HCT116 (cell line): Measurements from ENCODE around the gene LRP1B. TPM values are rescaled to one million over a fixed set of nuclear protein-coding genes. Genes with fewer than 3 reads are reported as not detected.
A peak's percentile ranks its signal among the peaks of the same experiment; 100 is the strongest.

ENCODE experiments used
- ATAC-seq: fragments of 200-7000 bp; cut with Tn5 transposase; 2 replicates; pipeline ENCODE4 v1.9.1; 2020; ENCODE audit warnings: mild to moderate bottlenecking, moderate library complexity
- BruUV-seq: library from RNA; stranded (reverse); fragments of 400-500 nt; replicated peaks from 2 replicates; lab custom pipeline; 2021; lab: Mats Ljungman, UMichigan
- CTCF ChIA-PET: fragments of 300-600 bp; sonication (Branson Sonifier 250); formaldehyde crosslinking; loops from one replicate; lab custom pipeline; 2021; ENCODE audit warnings: antibody characterized with exemption; lab: Charles Lee
- POLR2A ChIA-PET: fragments of 300-600, 350-600 bp; sonication (Branson Sonifier 250); formaldehyde crosslinking; loops from one replicate; lab custom pipeline; 2021; ENCODE audit warnings: antibody characterized with exemption; lab: Charles Lee
- RAD21 ChIA-PET, 2 experiments: fragments of 300-600 bp; sonication (Branson Sonifier 250); formaldehyde crosslinking; loops; one replicate each; lab custom pipeline; 2023; ENCODE audit warnings: low total read pairs in 2 of 2; ENCODE audit not compliant: uncharacterized antibody in 2 of 2, unreplicated experiment in 2 of 2, low non-redundant PET in 1 of 2; lab: Charles Lee
- DNase-seq: peaks from one replicate; pipeline ENCODE4 v3.0.0-alpha.2; 2010; ENCODE audit warnings: low read depth, low spot score
- H2AFZ ChIP-seq: fragments of 200-600 bp; shearing (Covaris generic), sonication (generic); 2 replicates; pipeline ENCODE4 v1.6.1; 2017; ENCODE audit warnings: low read depth, mixed run types, mixed read lengths, antibody characterized with exemption, low read length; ENCODE audit not compliant: poor library complexity, severe bottlenecking
- H3K27ac ChIP-seq: 2 replicates; pipeline ENCODE4 v1.5.1; 2012; ENCODE audit warnings: low read depth, low read length
- H3K27me3 ChIP-seq: fragments of 200-600 bp; sonication (generic); 2 replicates; pipeline ENCODE4 v1.6.1; 2016; ENCODE audit warnings: mixed run types, low read length, mixed read lengths; ENCODE audit not compliant: insufficient read depth
- H3K36me3 ChIP-seq, 2 experiments: fragments of 200-500 bp in 1 of 2; fragments of 200-600 bp in 1 of 2; sonication (Bioruptor generic) in 1 of 2; sonication (generic) in 1 of 2; 2 replicates each; pipeline versions ENCODE4 v1.5.1 to v1.6.1; 2014 to 2016; ENCODE audit warnings: low read length in 2 of 2, inconsistent platforms in 1 of 2, mixed read lengths in 1 of 2, mixed run types in 1 of 2; ENCODE audit not compliant: insufficient read depth in 2 of 2, control insufficient read depth in 1 of 2
- H3K4me1 ChIP-seq, 2 experiments: fragments of 200-600 bp in 1 of 2; sonication (generic) in 1 of 2; 2 replicates each; pipeline versions ENCODE4 v1.5.1 to v1.6.1; 2012 to 2017; ENCODE audit warnings: low read length in 2 of 2, inconsistent platforms in 1 of 2, mild to moderate bottlenecking in 1 of 2, mixed read lengths in 1 of 2, mixed run types in 1 of 2, moderate library complexity in 1 of 2; ENCODE audit not compliant: insufficient read depth in 2 of 2, control insufficient read depth in 1 of 2
- H3K4me2 ChIP-seq: fragments of 200-600 bp; sonication (generic); 2 replicates; pipeline ENCODE4 v1.6.1; 2017; ENCODE audit warnings: mixed run types, low read length, mixed read lengths
- H3K4me3 ChIP-seq, 2 experiments: fragments of 200-600 bp in 1 of 2; sonication (generic) in 1 of 2; replicated peaks in 1 of 2; 2 replicates each; pipeline ENCODE4 v1.5.1; 2011 to 2016; ENCODE audit warnings: low read length in 2 of 2, control low read depth in 1 of 2, low read depth in 1 of 2, mild to moderate bottlenecking in 1 of 2, mixed read lengths in 1 of 2, mixed run types in 1 of 2
- H3K79me2 ChIP-seq: fragments of 200-600 bp; sonication (generic); 2 replicates; pipeline ENCODE4 v1.6.1; 2017; ENCODE audit warnings: mild to moderate bottlenecking, mixed run types, low read length, moderate library complexity, mixed read lengths; ENCODE audit not compliant: insufficient read depth
- H3K9ac ChIP-seq: fragments of 200-600 bp; sonication (generic); 2 replicates; pipeline ENCODE4 v1.6.1; 2016; ENCODE audit warnings: low read length, mixed read lengths
- H3K9me2 ChIP-seq: fragments of 200-600 bp; sonication (generic), shearing (Covaris generic); 2 replicates; pipeline ENCODE4 v1.6.1; 2017; ENCODE audit warnings: mixed run types, mild to moderate bottlenecking, moderate library complexity; ENCODE audit not compliant: insufficient read depth
- H3K9me3 ChIP-seq, 2 experiments: fragments of 200-500 bp in 1 of 2; fragments of 200-600 bp in 1 of 2; sonication (Bioruptor generic) in 1 of 2; sonication (generic) in 1 of 2; 2 replicates each; pipeline ENCODE4 v1.6.1; 2014 to 2017; ENCODE audit warnings: low read length in 2 of 2, mixed read lengths in 2 of 2, inconsistent platforms in 1 of 2, low read depth in 1 of 2, mild to moderate bottlenecking in 1 of 2, mixed run types in 1 of 2, moderate library complexity in 1 of 2; ENCODE audit not compliant: control insufficient read depth in 1 of 2, insufficient read depth in 1 of 2
- H4K20me1 ChIP-seq: fragments of 200-600 bp; sonication (generic), shearing (Covaris generic); 2 replicates; pipeline ENCODE4 v1.6.1; 2017; ENCODE audit warnings: mixed run types, mild to moderate bottlenecking, moderate library complexity; ENCODE audit not compliant: insufficient read depth
- CBX3 ChIP-seq: IDR thresholded peaks from 2 replicates; pipeline ENCODE4 v1.6.1; 2012; ENCODE audit warnings: low read depth
- CEBPB ChIP-seq: IDR thresholded peaks from 2 replicates; pipeline ENCODE4 v1.6.1; 2012; ENCODE audit warnings: low read depth
- EGR1 ChIP-seq: IDR thresholded peaks from 2 replicates; pipeline ENCODE4 v1.6.1; 2012; ENCODE audit warnings: low read depth
- ELF1 ChIP-seq: IDR thresholded peaks from 2 replicates; pipeline ENCODE4 v1.6.1; 2012; ENCODE audit warnings: low read depth, borderline replicate concordance
- EZH2 ChIP-seq: fragments of 200-600 bp; sonication (generic); IDR thresholded peaks from 2 replicates; pipeline ENCODE4 v1.6.1; 2017; ENCODE audit warnings: antibody characterized with exemption, mixed run types
- FOSL1 ChIP-seq: IDR thresholded peaks from 2 replicates; pipeline ENCODE4 v1.6.1; 2012; ENCODE audit warnings: low read depth
- POLR2AphosphoS5 ChIP-seq: IDR thresholded peaks from 2 replicates; pipeline ENCODE4 v1.6.1; 2011; ENCODE audit warnings: mild to moderate bottlenecking, low read depth, low read length, moderate library complexity
- YY1 ChIP-seq: IDR thresholded peaks from 2 replicates; pipeline ENCODE4 v1.6.1; 2011; ENCODE audit warnings: low read length, low read depth, moderate library complexity, mild to moderate bottlenecking; ENCODE audit not compliant: insufficient replicate concordance; ENCODE audit errors: extremely low read depth
- intact Hi-C: fragments of 100-400 bp; cut with micrococcal nuclease; formaldehyde crosslinking; loops from 2 replicates; pipeline ENCODE4 v1.10.0; 2022
- total RNA-seq: library from RNA; stranded (reverse); gene quantifications from one replicate; pipeline ENCODE4 v1.2.1, GENCODE V29; 2021; ENCODE audit not compliant: unreplicated experiment
- TF ChIP-seq, protein P1 (sequence below): IDR thresholded peaks from 2 replicates; pipeline ENCODE4 v1.6.1; 2012
- TF ChIP-seq, protein P2 (sequence below): IDR thresholded peaks from 2 replicates; pipeline ENCODE4 v1.6.1; 2012
- TF ChIP-seq, protein P3 (sequence below): IDR thresholded peaks from 2 replicates; pipeline ENCODE4 v1.6.1; 2012; ENCODE audit warnings: low read depth

LRP1B gene
- total RNA-seq, 1 experiment from 2014 or later = 0.34 TPM

GRCh38 chr2:140593132-140593531 lies 1537.7 kb downstream of the LRP1B start:
- no peaks in the 10 kb centered on the region for H3K9me2 ChIP-seq
- no peak overlapping the region for H3K4me2 ChIP-seq
- ChIA-PET POLR2A (no interaction called here), CTCF (no interaction called here), RAD21 (no interaction called here)
- H3K4me1 ChIP-seq = no peaks in the 10 kb centered on the region
- no peak for ATAC-seq
- no peaks in the 10 kb centered on the region for H3K36me3 ChIP-seq
- intact Hi-C loops = no loop called here
- no peaks in the 10 kb centered on the region for H3K79me2 ChIP-seq
- TF ChIP-seq ELF1 (no peak), POLR2AphosphoS5 (no peak), YY1 (no peak), EZH2 (no peak), FOSL1 (no peak), CBX3 (no peak), EGR1 (no peak), CEBPB (no peak)
- TF ChIP-seq, protein P1, sequence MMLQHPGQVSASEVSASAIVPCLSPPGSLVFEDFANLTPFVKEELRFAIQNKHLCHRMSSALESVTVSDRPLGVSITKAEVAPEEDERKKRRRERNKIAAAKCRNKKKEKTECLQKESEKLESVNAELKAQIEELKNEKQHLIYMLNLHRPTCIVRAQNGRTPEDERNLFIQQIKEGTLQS = no peak
- TF ChIP-seq, protein P2, sequence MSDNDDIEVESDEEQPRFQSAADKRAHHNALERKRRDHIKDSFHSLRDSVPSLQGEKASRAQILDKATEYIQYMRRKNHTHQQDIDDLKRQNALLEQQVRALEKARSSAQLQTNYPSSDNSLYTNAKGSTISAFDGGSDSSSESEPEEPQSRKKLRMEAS = no peak
- TF ChIP-seq, protein P3, sequence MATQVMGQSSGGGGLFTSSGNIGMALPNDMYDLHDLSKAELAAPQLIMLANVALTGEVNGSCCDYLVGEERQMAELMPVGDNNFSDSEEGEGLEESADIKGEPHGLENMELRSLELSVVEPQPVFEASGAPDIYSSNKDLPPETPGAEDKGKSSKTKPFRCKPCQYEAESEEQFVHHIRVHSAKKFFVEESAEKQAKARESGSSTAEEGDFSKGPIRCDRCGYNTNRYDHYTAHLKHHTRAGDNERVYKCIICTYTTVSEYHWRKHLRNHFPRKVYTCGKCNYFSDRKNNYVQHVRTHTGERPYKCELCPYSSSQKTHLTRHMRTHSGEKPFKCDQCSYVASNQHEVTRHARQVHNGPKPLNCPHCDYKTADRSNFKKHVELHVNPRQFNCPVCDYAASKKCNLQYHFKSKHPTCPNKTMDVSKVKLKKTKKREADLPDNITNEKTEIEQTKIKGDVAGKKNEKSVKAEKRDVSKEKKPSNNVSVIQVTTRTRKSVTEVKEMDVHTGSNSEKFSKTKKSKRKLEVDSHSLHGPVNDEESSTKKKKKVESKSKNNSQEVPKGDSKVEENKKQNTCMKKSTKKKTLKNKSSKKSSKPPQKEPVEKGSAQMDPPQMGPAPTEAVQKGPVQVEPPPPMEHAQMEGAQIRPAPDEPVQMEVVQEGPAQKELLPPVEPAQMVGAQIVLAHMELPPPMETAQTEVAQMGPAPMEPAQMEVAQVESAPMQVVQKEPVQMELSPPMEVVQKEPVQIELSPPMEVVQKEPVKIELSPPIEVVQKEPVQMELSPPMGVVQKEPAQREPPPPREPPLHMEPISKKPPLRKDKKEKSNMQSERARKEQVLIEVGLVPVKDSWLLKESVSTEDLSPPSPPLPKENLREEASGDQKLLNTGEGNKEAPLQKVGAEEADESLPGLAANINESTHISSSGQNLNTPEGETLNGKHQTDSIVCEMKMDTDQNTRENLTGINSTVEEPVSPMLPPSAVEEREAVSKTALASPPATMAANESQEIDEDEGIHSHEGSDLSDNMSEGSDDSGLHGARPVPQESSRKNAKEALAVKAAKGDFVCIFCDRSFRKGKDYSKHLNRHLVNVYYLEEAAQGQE = no peak
- H3K9ac ChIP-seq = no peak overlapping the region
- H3K9me3 ChIP-seq = no peaks in the 10 kb centered on the region
- no peak overlapping the region for H3K4me3 ChIP-seq
- H3K27me3 ChIP-seq = no peaks in the 10 kb centered on the region
- no peaks in the 10 kb centered on the region for H4K20me1 ChIP-seq
- no peak for DNase-seq
- BruUV-seq = no TSS peak
- peak overlapping the region; percentile 31 for H2AFZ ChIP-seq
- no peak overlapping the region for H3K27ac ChIP-seq
